Pancreas (tissue), 10 donors: ENCODE results near the gene NARF. TPM values are rescaled to one million over a fixed set of nuclear protein-coding genes. Genes with fewer than 3 reads are reported as not detected.

Experiments
- ATAC-seq, 4 donors: fragments of 200-7000 bp; cut with Tn5 transposase; one replicate each; pipeline versions ENCODE4 v1.8.0 to v1.9.1; 2020; ENCODE audit warnings: mild to moderate bottlenecking in 4 of 4, moderate library complexity in 4 of 4
- DNase-seq, 6 donors: peaks; one replicate each; pipeline ENCODE4 v3.0.0-alpha.2; 2020
- FAIRE-seq: peaks from 2 replicates; lab custom pipeline; 2012; peaks lifted over from hg19 to GRCh38; lab: Jason Lieb, UNC
- H3K27ac ChIP-seq, 4 donors: fragments of 200-600 bp; sonication (generic); 1 replicate in 3 of 4; 2 replicates in 1 of 4; pipeline versions ENCODE4 v1.5.0 to v1.8.0; 2020
- H3K27me3 ChIP-seq, 4 donors: fragments of 200-600 bp; one replicate each; pipeline ENCODE4 v1.8.0; 2021
- H3K36me3 ChIP-seq, 3 donors: fragments of 200-600 bp; sonication (generic) in 1 of 3; one replicate each; pipeline versions ENCODE4 v1.5.0 to v1.8.0; 2020 to 2021
- H3K4me1 ChIP-seq, 3 donors: fragments of 200-600 bp; one replicate each; pipeline ENCODE4 v1.8.0; 2021
- H3K4me3 ChIP-seq, 4 donors: fragments of 200-600 bp; sonication (generic) in 2 of 4; one replicate each; pipeline versions ENCODE4 v1.5.0 to v1.8.0; 2020 to 2021
- H3K9me3 ChIP-seq, 4 donors: fragments of 200-600 bp; one replicate each; pipeline ENCODE4 v1.8.0; 2021
- CTCF ChIP-seq, 4 donors: fragments of 200-600 bp; sonication (generic) in 3 of 4; IDR thresholded peaks; one replicate each; pipeline versions ENCODE4 v1.5.0 to v1.8.0; 2021; ENCODE audit warnings: antibody characterized with exemption in 4 of 4
- WGBS, 2 donors: extraction: QIAGEN DNeasy Blood & Tissue Kit; methylation state at CpG; one replicate each; pipeline ENCODE4 v1.1.7; 2013; 5-methylcytosine and 5-hydroxymethylcytosine counted together
- intact Hi-C, 3 donors: fragments of 100-400 bp; cut with DNase I; formaldehyde crosslinking; loops; one replicate each; pipeline versions ENCODE4 v1.11.1 to v1.14.2; 2022
- polyA plus RNA-seq, 2 donors: library from polyadenylated mRNA; stranded (reverse); fragments of 200-250 nt; gene quantifications; one replicate each; pipeline ENCODE4 v1.2.3, GENCODE V29; 2013
- total RNA-seq, 6 donors: library from RNA; stranded (reverse); fragmentation: NEBNext Ultra II Directional in 4 of 6; extraction: Animal tissue kit (Norgen Biotek cat#: 25700) in 4 of 6; gene quantifications; one replicate each; pipeline versions ENCODE4 v1.2.1 to v1.2.4, GENCODE V29; 2021 to 2023
- donor health status: healthy with polysubstance abuse.
- donor health status: DM: no; HTN: no; CAD: no; lungs with moderate emphysema.
- donor health status: DM: no; HTN: no; CAD: no.
- donor health status: control.
- donor health status: control.
- donor health status: Bipolar disorder and iron deficiency.
- donor health status: DM: yes; HTN: yes; CAD: no.
- donor health status: DM: no; HTN: no; CAD: no.
- donor health status: DM: no; HTN: no; CAD: no.
- donor health status: DM: yes; HTN: yes; CAD: no.

NARF gene
- total and polyA plus RNA-seq, 8 donors: 21.3 to 96.9 (median 34.1) TPM

DNA sequence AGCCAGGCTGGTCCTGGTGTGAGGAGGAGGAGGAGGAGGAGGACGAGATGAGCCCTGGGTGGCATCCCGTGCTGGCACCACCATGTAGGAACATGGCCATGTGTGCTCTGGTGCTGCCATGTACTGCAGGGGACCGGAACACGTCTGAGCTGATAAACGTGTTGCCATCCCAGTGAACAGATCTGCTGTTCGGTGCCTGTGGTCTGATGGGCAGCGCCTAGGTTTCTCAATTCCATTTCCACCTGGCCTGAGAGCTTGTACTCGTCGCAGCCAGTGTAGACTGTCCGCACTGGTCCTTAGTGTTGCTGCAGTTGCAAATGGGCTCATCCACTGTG is 32.6 kb downstream of the NARF start:
- no peaks in the 10 kb centered on the region for H3K9me3 ChIP-seq
- H3K4me3 ChIP-seq: no peak overlapping the region
- FAIRE-seq (no peak), DNase-seq (no peak), ATAC-seq (no peak)
- no peaks in the 10 kb centered on the region for H3K4me1 ChIP-seq
- no peaks in the 10 kb centered on the region for H3K27me3 ChIP-seq
- intact Hi-C loops: loop anchor here in 1 of 3 donors (10.0 kb wide), 1 partner anchor 136 kb away; the partner anchor contains the start of gene TEX19
- peaks cover 0 to 9% (median 8%) of the 10 kb centered on the region in 3 donors for H3K36me3 ChIP-seq
- no peak for TF ChIP-seq CTCF (IDR thresholded peaks at IDR 0.05)
- H3K27ac ChIP-seq: no peak overlapping the region
- 85 to 91% methylated on average over 10 of the region's 10 CpGs for WGBS, 2 donors

DNA sequence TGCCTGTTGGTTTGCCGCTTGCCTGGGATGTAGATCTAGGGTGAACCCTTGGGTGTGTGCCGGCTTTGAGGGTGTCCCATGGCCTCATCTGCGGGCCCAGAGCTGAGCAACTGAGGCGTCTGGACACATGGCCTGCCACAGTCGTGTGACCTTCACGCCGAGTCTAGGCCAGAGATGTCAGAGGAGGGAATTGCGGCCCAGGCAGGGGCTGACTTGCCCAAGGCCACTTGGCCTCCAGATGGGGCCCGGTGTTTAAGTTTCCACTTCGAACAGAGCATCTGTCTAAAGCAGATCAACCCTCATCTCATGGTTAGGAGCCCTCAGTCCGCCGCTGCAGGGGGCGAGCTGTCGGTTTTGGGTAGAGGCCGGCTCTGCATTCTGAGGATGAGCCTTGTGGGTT is 33.0 kb downstream of the NARF start:
- ATAC-seq: no peak
- Histone ChIP-seq H3K4me3 (no peak overlapping the region), H3K27ac (no peak overlapping the region), H3K36me3 (peaks cover 0 to 5% (median 4%) of the 10 kb centered on the region in 3 donors), H3K27me3 (no peaks in the 10 kb centered on the region), H3K4me1 (peaks cover 0 to under 1% (median 0%) of the 10 kb centered on the region in 3 donors), H3K9me3 (no peaks in the 10 kb centered on the region)
- DNase-seq: peak in 1 of 6 donors; percentile 41
- FAIRE-seq: no peak
- TF ChIP-seq CTCF (IDR thresholded peaks at IDR 0.05): no peak
- WGBS, 2 donors: 83% methylated on average over 15 of the region's 15 CpGs
- intact Hi-C loops: loop anchor here in 1 of 3 donors (10.0 kb wide), 1 partner anchor 137 kb away; the partner anchor contains the start of gene TEX19

DNA sequence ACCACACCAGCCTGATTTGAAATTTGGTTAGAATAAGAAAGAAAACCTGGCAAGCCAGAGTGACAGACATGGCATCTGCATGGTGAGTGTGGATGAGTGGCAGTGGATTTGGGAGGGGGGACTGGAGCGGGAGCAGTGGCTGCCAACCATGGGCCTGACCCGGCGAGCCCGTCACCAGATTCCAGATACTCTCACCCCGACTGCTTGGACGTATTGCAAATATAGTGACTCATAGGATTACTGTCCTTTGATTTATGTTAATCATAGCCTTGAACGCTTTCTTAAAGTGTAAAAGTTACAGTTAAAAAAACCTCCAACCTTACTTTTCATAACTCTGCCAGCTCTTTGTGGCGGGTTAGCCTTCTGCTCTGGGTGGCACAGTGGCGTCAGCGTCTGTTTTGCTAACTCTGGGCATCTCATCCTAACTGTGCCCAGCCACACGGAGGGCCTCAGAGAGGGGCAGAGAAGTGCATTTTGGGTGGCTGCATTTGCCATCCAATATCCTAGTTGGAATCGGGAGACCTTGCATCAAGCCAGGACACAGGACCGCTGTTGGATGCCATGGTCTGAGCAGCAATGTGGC is 34.2 kb downstream of the NARF start:
- intact Hi-C loops: loop anchor here in 1 of 3 donors (10.0 kb wide), 1 partner anchor 138 kb away; the partner anchor contains the start of gene TEX19
- H3K4me1 ChIP-seq: peaks cover 0 to 3% (median 0%) of the 10 kb centered on the region in 3 donors
- no peak for TF ChIP-seq CTCF (IDR thresholded peaks at IDR 0.05)

GRCh38 chr17:82493226-82493781 is 34.8 kb downstream of the NARF start:
- Histone ChIP-seq H3K36me3 (no peaks in the 10 kb centered on the region), H3K4me1 (peaks cover 0 to 3% (median 0%) of the 10 kb centered on the region in 3 donors), H3K27me3 (no peaks in the 10 kb centered on the region), H3K4me3 (no peak overlapping the region), H3K9me3 (no peaks in the 10 kb centered on the region), H3K27ac (no peak overlapping the region)
- peak in 2 of 6 donors; percentile 22 to 38 for DNase-seq
- no peak for ATAC-seq
- TF ChIP-seq CTCF (IDR thresholded peaks at IDR 0.05): no peak
- WGBS, 2 donors: 79 to 88% methylated on average over 9 to 12 of the region's 12 CpGs
- FAIRE-seq: no peak
- intact Hi-C loops: loop anchor here in 1 of 3 donors (10.0 kb wide), 1 partner anchor 139 kb away; the partner anchor contains the start of gene TEX19

More for the DNA sequence above, 34.2 kb downstream of the NARF start:
- H3K27me3 ChIP-seq: no peaks in the 10 kb centered on the region
- FAIRE-seq: no peak
- H3K9me3 ChIP-seq: no peaks in the 10 kb centered on the region
- no peak for ATAC-seq
- H3K27ac ChIP-seq: no peak overlapping the region
- 76 to 82% methylated on average over 13 of the region's 13 CpGs for WGBS, 2 donors
- no peak overlapping the region for H3K4me3 ChIP-seq
- no peaks in the 10 kb centered on the region for H3K36me3 ChIP-seq
- DNase-seq: peak in 1 of 6 donors; percentile 23
